Activated CD4-positive, alpha-beta T cell treated with anti-CD3 and anti-CD28 coated beads, Interleukin-2, Interleukin-4, amounts not matched to agents 100 ng/mL and 50 ng/mL, durations not matched to agents 16 hours and 8 hours (primary cell): ENCODE data around the gene RNF225.
"Not testable (repeated sequence)": the region's sequence is repeated elsewhere in the genome, so short reads cannot be mapped to it uniquely, and the experiment has no call there.

Experiments used
- DNase-seq: peaks from one replicate; pipeline ENCODE4 v3.0.0-alpha.2; 2020; ENCODE audit warnings: low spot score

RNF225 gene

DNA sequence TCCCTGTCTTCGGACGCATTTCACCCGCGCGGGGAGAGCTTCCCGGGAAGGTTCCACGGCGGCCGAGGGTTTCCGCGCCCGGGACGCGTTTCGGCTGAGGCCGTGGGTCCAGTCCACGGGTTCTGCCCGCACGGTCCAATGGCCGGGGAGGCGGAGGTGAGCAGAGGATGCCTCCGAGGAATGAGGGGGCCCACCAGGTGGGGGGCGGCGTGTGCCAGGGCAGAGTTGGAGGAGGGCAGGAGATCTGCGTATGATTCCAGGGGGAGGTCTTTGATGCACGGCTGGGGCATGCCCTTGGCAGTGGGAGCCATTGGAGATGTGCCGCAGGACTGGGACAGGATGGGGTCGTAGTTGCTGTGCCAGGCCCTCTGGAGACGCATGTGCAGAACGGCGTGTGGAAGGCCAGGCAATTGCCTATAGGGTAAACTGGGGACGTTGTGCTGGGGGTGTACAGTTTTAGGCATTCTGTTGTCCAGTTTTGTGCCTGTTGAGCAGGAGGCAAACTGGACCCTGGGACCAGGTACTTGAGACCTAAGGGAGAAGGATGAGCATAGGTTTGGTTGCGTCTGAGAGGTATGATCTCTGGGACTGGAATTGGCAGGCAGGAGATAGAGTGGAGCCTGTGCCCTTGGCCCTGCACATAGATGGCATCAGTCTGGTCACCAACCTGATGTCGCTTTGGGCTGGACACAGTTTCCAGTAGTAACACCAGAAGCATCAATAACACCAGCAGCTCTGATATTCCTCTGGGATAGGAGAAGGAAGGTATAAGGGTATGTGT, 13.7 kb downstream of the RNF225 start:
- DNase-seq, result no peak

GRCh38 chr19:58416604-58417003, 21.1 kb downstream of the RNF225 start:
- DNase-seq, result no peak

GRCh38 chr19:58417071-58417470, 21.6 kb downstream of the RNF225 start:
- DNase-seq, result no peak

- no peak for DNase-seq
These were observed 33.2 kb downstream of the RNF225 start for GRCh38 chr19:58428617-58429016.

DNA sequence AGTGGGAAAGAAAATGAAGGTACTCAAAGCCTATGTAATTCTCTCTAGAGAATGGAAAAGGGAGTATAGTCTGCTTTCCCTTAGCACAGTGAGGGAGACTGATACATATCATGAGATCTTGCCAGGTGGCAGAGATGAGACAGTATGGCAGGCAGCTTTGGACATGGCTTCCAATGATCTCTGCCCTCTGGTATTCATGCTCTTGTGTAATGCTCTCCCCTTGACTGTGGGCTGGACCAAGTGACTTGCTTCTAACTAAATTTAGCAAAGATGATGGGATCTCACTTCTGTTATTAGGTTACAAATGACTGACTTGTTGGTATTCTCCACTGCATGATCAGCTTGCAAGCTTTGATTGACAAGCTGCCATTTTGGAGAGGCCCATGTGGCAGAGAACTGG, 34.3 kb downstream of the RNF225 start:
- no peak for DNase-seq

GRCh38 chr19:58434217-58434616, 38.8 kb downstream of the RNF225 start:
- DNase-seq, result no peak

DNA sequence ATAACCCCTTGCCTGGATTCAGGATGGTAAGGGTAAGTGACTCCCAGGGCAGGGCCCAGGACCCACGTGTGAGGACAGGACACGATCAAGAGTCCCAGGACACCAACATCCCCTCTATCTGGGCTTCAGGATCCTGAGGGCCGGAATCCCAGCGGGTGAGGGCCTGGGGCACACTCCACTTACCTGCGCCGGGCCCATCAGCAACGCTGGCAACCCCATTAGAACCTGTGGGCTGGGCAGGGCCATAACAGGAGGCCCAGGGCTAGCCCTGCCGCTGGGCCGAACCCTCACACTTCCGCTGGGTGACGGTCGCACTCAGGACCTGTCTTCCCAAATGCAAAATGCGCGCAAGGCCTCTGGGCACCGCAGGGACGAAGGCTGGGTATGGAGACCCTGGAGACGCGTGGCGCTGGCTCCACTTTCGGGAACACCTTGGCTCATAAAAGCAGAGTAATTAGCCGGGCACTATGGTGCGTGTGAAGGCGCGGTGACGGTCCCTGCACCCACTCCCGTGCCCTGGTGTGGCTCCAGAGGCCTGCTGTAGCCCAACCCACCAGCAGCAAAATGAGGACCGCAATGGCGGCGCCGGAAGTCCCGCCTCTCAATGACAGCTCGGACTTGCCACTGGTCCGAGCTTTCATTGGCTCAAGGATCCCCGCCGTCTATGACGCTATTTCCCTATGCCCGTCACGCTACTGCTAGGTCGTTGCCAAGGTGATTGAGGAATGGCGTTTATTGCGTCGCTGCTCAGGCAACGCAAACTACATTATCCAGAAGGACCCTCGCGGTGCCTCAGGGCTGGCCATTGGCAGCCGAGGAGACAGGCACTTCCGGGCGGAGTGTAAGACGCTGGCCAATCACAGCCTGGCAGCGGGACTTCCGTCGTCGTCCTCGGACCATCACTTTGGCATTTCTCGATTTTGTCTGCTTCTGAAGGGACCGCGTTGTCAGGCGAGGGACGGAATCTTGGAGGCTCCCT, 44.4 kb downstream of the RNF225 start, which contains the start of gene ZNF132:
Gene ZNF132 (minus strand): TSS at position 578 of the 979 bp plus-strand sequence. CDS start 332 bp downstream, at position 246.
- DNase-seq, result peak; percentile 98

- no peak for DNase-seq
These were observed 45.1 kb downstream of the RNF225 start for GRCh38 chr19:58440556-58440955.

- DNase-seq, result not testable (repeated sequence)
These were observed 47.5 kb downstream of the RNF225 start for GRCh38 chr19:58442986-58443385.
